ENCODE data around the gene SLC26A9.

SLC26A9 gene

DNA sequence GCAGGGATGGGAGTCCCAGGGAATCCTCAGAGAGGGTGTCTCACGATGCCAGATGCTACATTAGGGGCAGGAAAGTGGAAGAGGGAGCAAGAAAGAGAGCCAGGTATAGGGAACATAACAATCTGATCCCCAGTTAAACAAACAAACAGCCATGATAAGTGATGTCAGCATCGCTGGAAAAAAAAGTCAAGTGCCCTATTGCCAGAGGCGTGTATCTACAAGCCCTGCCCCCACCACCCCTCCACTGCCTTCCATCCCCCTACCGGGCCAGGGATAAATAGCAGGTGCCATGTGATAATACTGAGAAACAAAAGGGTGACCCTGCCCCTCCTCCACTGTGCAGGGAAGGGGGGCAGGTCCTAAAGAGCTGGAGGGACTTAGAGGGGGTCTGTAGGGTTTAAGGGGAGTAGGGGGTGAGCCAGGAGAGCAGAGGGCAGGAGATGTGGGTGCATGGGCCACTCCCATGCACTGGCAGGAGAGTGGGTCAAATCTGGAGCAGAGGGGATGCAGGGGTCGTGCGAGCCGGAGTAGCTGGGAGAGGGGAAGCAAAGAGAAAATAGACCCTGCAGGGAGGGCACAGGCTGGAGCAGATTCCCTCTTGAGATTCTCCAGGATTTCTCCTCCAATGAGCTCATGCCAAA, 3.4 kb downstream of the SLC26A9 start:
- H3K9me3 Mint-ChIP-seq: no peaks in the 10 kb centered on the region
- peak; percentile 49 for ATAC-seq
- no peak overlapping the region for H3K4me3 Mint-ChIP-seq
- DNase-seq: no peak
- no peaks in the 10 kb centered on the region for H3K4me1 Mint-ChIP-seq
- peak overlapping the region in 1 of 2 donors; percentile 23 for H3K27ac Mint-ChIP-seq
- H3K27me3 Mint-ChIP-seq: peaks cover 86% of the 10 kb centered on the region

GRCh38 chr1:205938682-205939081, 4.6 kb downstream of the SLC26A9 start:
- ATAC-seq: no peak
- DNase-seq: no peak
- H3K4me1 Mint-ChIP-seq: no peaks in the 10 kb centered on the region
- H3K9me3 Mint-ChIP-seq: no peaks in the 10 kb centered on the region
- no peak overlapping the region for H3K4me3 Mint-ChIP-seq
- H3K27me3 Mint-ChIP-seq: peaks cover 80% of the 10 kb centered on the region
- H3K27ac Mint-ChIP-seq: no peak overlapping the region

- Mint-ChIP-seq H3K27ac (no peak overlapping the region), H3K4me3 (no peak overlapping the region), H3K27me3 (peaks cover 74% of the 10 kb centered on the region), H3K9me3 (no peaks in the 10 kb centered on the region), H3K4me1 (no peaks in the 10 kb centered on the region)
- ATAC-seq: no peak
- no peak for DNase-seq
Measured at GRCh38 chr1:205936846-205937586, 6.2 kb downstream of the SLC26A9 start.

GRCh38 chr1:205936311-205936710, 6.9 kb downstream of the SLC26A9 start:
- ATAC-seq: no peak
- Mint-ChIP-seq H3K4me3 (no peak overlapping the region), H3K27me3 (peaks cover 68% of the 10 kb centered on the region), H3K9me3 (no peaks in the 10 kb centered on the region), H3K4me1 (no peaks in the 10 kb centered on the region), H3K27ac (no peak overlapping the region)
- DNase-seq: no peak

- DNase-seq: no peak
- H3K27me3 Mint-ChIP-seq: peaks cover 63% of the 10 kb centered on the region
- no peak overlapping the region for H3K4me3 Mint-ChIP-seq
- no peaks in the 10 kb centered on the region for H3K4me1 Mint-ChIP-seq
- H3K27ac Mint-ChIP-seq: no peak overlapping the region
- ATAC-seq: no peak
- no peaks in the 10 kb centered on the region for H3K9me3 Mint-ChIP-seq
Measured at GRCh38 chr1:205935869-205936268, 7.4 kb downstream of the SLC26A9 start.

GRCh38 chr1:205934788-205935187, 8.5 kb downstream of the SLC26A9 start:
- no peak overlapping the region for H3K4me3 Mint-ChIP-seq
- H3K27me3 Mint-ChIP-seq: peaks cover 53% of the 10 kb centered on the region
- H3K9me3 Mint-ChIP-seq: no peaks in the 10 kb centered on the region
- no peak for ATAC-seq
- H3K4me1 Mint-ChIP-seq: no peaks in the 10 kb centered on the region
- no peak for DNase-seq
- no peak overlapping the region for H3K27ac Mint-ChIP-seq

DNA sequence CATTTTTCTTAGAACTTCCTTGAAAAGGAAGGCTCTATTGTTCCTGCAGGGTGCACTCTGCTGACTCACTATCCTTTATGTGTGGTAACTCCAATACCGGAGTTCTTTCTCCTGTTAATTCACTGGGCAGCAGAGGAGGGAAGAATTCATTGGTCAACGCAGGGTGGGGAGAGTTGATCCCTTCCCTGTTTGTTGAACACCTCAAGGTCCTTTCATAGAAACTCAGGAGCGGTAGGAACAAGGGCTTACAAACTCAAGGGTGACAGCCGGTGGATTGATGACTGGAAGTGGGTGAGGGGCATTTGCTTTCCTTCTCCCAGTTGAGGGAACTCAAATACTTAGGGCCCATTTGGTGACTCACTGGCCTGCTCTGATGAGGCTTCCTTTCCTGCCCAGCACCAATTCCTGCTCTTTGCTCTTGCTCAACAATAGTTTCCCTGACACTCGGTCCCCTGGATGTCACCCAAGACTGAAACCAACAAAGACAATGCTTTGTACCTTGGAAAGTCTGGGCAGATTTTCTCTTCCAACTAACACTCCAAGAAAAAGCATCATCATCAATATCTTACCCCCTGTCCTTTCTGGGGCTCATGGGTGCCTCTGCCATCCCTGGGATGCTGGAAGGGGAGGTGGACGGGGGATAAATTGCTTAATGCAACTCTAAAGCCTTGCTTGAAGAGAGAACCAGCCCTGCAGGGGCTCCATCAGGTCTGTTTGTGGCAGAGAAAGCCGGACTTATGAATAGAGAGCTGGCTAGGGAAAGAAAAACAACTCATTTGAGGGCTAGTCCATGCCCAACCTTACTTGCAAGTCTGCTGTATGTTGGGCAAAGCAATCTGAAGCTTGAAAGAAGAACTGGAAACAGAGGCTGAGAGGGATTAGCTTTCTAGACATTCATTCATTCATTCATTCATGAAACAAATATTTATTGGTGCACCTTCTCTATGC, 9.3 kb downstream of the SLC26A9 start:
- DNase-seq: no peak

GRCh38 chr1:205932776-205933175, 10.5 kb downstream of the SLC26A9 start:
- no peak overlapping the region for H3K27ac Mint-ChIP-seq
- DNase-seq: no peak
- ATAC-seq: no peak
- H3K27me3 Mint-ChIP-seq: peaks cover 33% of the 10 kb centered on the region
- no peaks in the 10 kb centered on the region for H3K9me3 Mint-ChIP-seq
- no peaks in the 10 kb centered on the region for H3K4me1 Mint-ChIP-seq
- no peak overlapping the region for H3K4me3 Mint-ChIP-seq

More for the DNA sequence above, 9.3 kb downstream of the SLC26A9 start:
- Mint-ChIP-seq H3K9me3 (no peaks in the 10 kb centered on the region), H3K27ac (no peak overlapping the region), H3K4me1 (no peaks in the 10 kb centered on the region), H3K27me3 (peaks cover 44% of the 10 kb centered on the region), H3K4me3 (no peak overlapping the region)
- ATAC-seq: no peak

DNA sequence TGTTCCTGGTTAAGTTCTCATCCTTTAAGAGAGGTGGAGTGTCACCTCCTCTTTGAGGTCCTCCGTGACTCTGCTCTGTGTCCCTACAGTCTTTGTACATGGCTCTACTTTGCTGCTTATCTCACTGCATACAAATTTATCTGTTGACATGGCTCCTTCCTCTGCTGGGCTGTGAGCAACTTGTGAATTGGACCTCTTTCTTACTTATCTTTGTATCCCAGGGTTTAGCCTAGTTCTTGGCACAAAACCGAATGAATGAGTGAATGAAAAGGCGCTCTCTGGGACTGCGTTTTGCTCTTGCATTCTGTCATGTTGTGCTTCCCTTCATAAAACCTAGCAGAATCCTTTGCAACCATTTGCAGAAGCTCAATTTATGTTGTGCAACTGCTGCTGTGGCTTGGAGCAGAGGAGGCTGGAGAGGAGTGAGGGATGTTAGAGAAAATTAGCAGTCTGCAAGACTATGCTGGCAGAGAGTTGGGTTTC, 12.4 kb downstream of the SLC26A9 start:
- H3K27me3 Mint-ChIP-seq: peaks cover 13% of the 10 kb centered on the region
- no peak overlapping the region for H3K27ac Mint-ChIP-seq
- ATAC-seq (no peak), DNase-seq (no peak)
- no peak overlapping the region for H3K4me3 Mint-ChIP-seq
- no peaks in the 10 kb centered on the region for H3K4me1 Mint-ChIP-seq
- no peaks in the 10 kb centered on the region for H3K9me3 Mint-ChIP-seq

DNA sequence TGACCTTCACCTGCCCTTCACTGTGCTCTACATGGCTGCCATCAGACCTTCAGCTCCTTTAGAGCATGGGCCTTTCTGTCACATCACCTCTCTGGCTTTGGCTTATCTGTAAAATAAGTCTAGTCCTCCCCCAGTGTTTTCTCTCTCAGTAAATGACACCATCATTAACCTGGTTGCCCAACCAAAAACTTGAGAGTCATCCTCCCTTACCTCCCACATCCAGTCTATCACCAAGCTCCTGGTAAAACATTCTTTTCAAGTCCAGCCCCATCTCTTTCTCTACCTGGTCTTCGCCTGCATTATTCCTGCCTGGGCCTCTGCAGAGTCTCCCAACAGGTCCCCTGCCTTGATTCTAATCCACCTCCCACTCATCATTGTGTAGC, 13.1 kb downstream of the SLC26A9 start:
- ATAC-seq: no peak
- H3K4me1 Mint-ChIP-seq: no peaks in the 10 kb centered on the region
- H3K27ac Mint-ChIP-seq: no peak overlapping the region
- H3K9me3 Mint-ChIP-seq: no peaks in the 10 kb centered on the region
- peaks cover 12% of the 10 kb centered on the region for H3K27me3 Mint-ChIP-seq
- DNase-seq: no peak
- no peak overlapping the region for H3K4me3 Mint-ChIP-seq

GRCh38 chr1:205929496-205930194, 13.6 kb downstream of the SLC26A9 start:
- DNase-seq (no peak), ATAC-seq (no peak)
- no peaks in the 10 kb centered on the region for H3K9me3 Mint-ChIP-seq
- no peaks in the 10 kb centered on the region for H3K4me1 Mint-ChIP-seq
- H3K4me3 Mint-ChIP-seq: no peak overlapping the region
- H3K27ac Mint-ChIP-seq: no peak overlapping the region
- peaks cover 12% of the 10 kb centered on the region for H3K27me3 Mint-ChIP-seq

- H3K27ac Mint-ChIP-seq: no peak overlapping the region
- no peaks in the 10 kb centered on the region for H3K4me1 Mint-ChIP-seq
- no peaks in the 10 kb centered on the region for H3K9me3 Mint-ChIP-seq
- ATAC-seq: no peak
- H3K27me3 Mint-ChIP-seq: peaks cover 12% of the 10 kb centered on the region
- H3K4me3 Mint-ChIP-seq: no peak overlapping the region
- DNase-seq: no peak
Measured at GRCh38 chr1:205928317-205928716, 14.9 kb downstream of the SLC26A9 start.

DNA sequence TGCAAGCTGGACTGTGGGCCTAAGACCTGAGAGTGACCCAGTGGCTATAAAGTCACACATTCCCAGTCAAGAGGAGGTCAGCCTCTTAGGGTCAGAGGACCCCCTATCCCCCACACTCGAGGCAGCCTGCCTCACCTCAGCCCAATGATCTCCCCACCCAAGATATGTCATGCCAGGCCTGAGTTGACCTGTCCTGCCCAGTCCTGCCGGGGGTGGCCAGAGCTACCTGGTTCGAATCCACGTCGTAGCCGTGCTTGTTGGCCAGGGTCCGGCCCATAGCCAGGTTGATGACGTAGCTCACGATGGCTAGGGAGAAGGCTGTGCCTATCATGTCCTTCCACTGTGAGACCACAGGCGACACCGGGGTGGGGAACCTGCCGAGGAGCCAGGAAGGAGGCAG, 15.6 kb downstream of the SLC26A9 start:
- H3K4me3 Mint-ChIP-seq: no peak overlapping the region
- no peaks in the 10 kb centered on the region for H3K9me3 Mint-ChIP-seq
- H3K27ac Mint-ChIP-seq: no peak overlapping the region
- DNase-seq (no peak), ATAC-seq (no peak)
- H3K4me1 Mint-ChIP-seq: no peaks in the 10 kb centered on the region
- H3K27me3 Mint-ChIP-seq: peaks cover 7% of the 10 kb centered on the region

DNA sequence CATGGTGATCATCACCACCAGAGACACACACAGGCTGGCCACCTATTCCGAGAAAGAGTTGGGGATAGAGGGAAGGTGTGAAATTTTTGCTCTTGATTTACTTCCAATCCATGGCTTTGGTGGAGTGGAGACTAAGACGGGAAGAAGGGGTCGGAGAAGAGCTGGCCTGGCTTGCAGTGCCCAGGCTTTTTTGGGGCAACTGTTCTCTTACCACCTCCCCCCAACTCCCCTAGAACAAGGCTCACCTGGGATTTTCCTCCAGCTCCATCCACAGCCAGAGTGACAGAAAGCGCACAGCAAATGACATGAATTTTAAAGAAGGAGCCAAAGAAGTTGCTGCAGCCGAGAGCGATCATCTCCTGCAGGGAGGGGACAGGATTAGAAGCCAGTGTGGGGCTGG, 16.0 kb downstream of the SLC26A9 start:
- ATAC-seq (no peak), DNase-seq (no peak)
- Mint-ChIP-seq H3K27me3 (peaks cover 3% of the 10 kb centered on the region), H3K4me1 (no peaks in the 10 kb centered on the region), H3K9me3 (no peaks in the 10 kb centered on the region), H3K4me3 (no peak overlapping the region), H3K27ac (no peak overlapping the region)

DNA sequence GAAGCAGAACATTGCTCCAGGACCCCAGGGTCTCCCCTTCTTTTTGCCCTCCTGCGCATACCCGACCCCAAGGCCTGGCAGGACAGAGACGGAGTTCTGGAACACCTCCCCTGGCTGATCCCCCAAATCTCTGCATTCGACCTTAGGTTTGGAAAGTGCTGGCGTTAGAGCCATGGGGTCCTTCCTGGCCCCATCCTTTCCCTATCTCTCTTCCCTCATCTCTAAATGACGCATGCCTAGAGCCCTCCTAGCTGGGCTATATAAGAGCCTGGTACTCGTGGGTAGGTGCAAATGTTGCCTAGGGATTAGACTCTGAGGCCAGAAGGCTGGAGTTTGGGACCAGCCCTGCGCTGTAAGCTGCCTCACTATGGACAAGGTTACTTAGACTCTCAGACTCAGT, 16.6 kb downstream of the SLC26A9 start:
- H3K27ac Mint-ChIP-seq: no peak overlapping the region
- H3K4me3 Mint-ChIP-seq: no peak overlapping the region
- H3K4me1 Mint-ChIP-seq: no peaks in the 10 kb centered on the region
- H3K27me3 Mint-ChIP-seq: no peaks in the 10 kb centered on the region
- ATAC-seq (no peak), DNase-seq (no peak)
- no peaks in the 10 kb centered on the region for H3K9me3 Mint-ChIP-seq
